GM12878 (cell line): ENCODE results near the gene NUP107. TPM values are rescaled to one million over a fixed set of nuclear protein-coding genes. Genes with fewer than 3 reads are reported as not detected.

Experiments used
- ATAC-seq: fragments of 200-7000 bp; cut with Tn5 transposase; 3 replicates; pipeline ENCODE4 v1.9.1; 2020; ENCODE audit warnings: mild to moderate bottlenecking, moderate library complexity
- BruUV-seq: library from RNA; stranded (reverse); fragments of 400-500 nt; replicated peaks from 2 replicates; lab custom pipeline; 2021; lab: Mats Ljungman, UMichigan
- CTCF ChIA-PET: fragments of 300-600 bp; sonication (Branson Sonifier 250); formaldehyde crosslinking; extraction: SDS; loops from one replicate; lab custom pipeline; 2021; ENCODE audit warnings: inconsistent platforms; lab: Yijun Ruan, JAX
- POLR2A ChIA-PET: fragments of 350-600 bp; formaldehyde crosslinking; extraction: SDS; loops from one replicate; lab custom pipeline; 2021; ENCODE audit warnings: inconsistent platforms; lab: Charles Lee
- RAD21 ChIA-PET: fragments of 300-600 bp; sonication (Branson Sonifier 250); formaldehyde crosslinking; loops from one replicate; lab custom pipeline; 2023; ENCODE audit warnings: antibody characterized with exemption; ENCODE audit not compliant: unreplicated experiment; lab: Charles Lee
- SMC1A ChIA-PET: fragments of 300-600 bp; sonication (Branson Sonifier 250); formaldehyde crosslinking; loops from one replicate; lab custom pipeline; 2023; ENCODE audit not compliant: unreplicated experiment, uncharacterized antibody; lab: Charles Lee
- DNase-seq: peaks from one replicate; pipeline ENCODE4 v3.0.0-alpha.2; 2011; ENCODE audit warnings: low read depth, low spot score
- FAIRE-seq: peaks from 3 replicates; lab custom pipeline; 2011; peaks lifted over from hg19 to GRCh38; lab: Jason Lieb, UNC
- H2AFZ ChIP-seq: 2 replicates; pipeline ENCODE4 v1.6.0; 2011; ENCODE audit warnings: low read depth, low read length, control low read depth; ENCODE audit not compliant: control insufficient read depth
- H3K27ac ChIP-seq: 2 replicates; pipeline ENCODE4 v1.5.1; 2011; ENCODE audit warnings: control low read depth; ENCODE audit not compliant: control insufficient read depth, insufficient read depth
- H3K27me3 ChIP-seq, 2 experiments: replicated peaks in 1 of 2; 2 replicates each; pipeline versions ENCODE4 v1.6.0 to v1.6.1; 2011; ENCODE audit warnings: low read length in 1 of 2; ENCODE audit not compliant: control insufficient read depth in 2 of 2, insufficient read depth in 2 of 2
- H3K36me3 ChIP-seq, 2 experiments: 2 replicates each; pipeline ENCODE4 v1.5.1; 2011; ENCODE audit warnings: low read length in 1 of 2; ENCODE audit not compliant: control insufficient read depth in 2 of 2, insufficient read depth in 2 of 2
- H3K4me1 ChIP-seq: 2 replicates; pipeline ENCODE4 v1.6.1; 2011; ENCODE audit warnings: mild to moderate bottlenecking, low read length, moderate library complexity, mixed read lengths; ENCODE audit not compliant: control insufficient read depth, insufficient read depth
- H3K4me2 ChIP-seq: 2 replicates; pipeline ENCODE4 v1.6.0; 2011; ENCODE audit warnings: control low read depth; ENCODE audit not compliant: control insufficient read depth, insufficient read depth
- H3K4me3 ChIP-seq: fragments of 200-600 bp; sonication (generic); 2 replicates; pipeline ENCODE4 v1.5.1; 2016
- H3K79me2 ChIP-seq: 2 replicates; pipeline ENCODE4 v1.6.0; 2011; ENCODE audit warnings: low read length; ENCODE audit not compliant: control insufficient read depth, insufficient read depth
- H3K9ac ChIP-seq: 2 replicates; pipeline ENCODE4 v1.8.0; 2011; ENCODE audit warnings: low read length, control low read depth, mixed read lengths; ENCODE audit not compliant: control insufficient read depth, insufficient read depth
- H3K9me3 ChIP-seq: replicated peaks from 3 replicates; pipeline ENCODE4 v1.5.1; 2011; ENCODE audit warnings: mild to moderate bottlenecking, low read length; ENCODE audit not compliant: control insufficient read depth, insufficient read depth
- H4K20me1 ChIP-seq: 2 replicates; pipeline ENCODE4 v1.6.0; 2011; ENCODE audit not compliant: control insufficient read depth, insufficient read depth
- EP300 ChIP-seq, 2 experiments: fragments of 150-350 bp in 1 of 2; IDR thresholded peaks; 2 replicates each; pipeline ENCODE4 v1.6.1; 2011 to 2012; ENCODE audit warnings: low read depth in 2 of 2, low read length in 2 of 2, borderline replicate concordance in 1 of 2, improper control_type of control experiment in 1 of 2, inconsistent platforms in 1 of 2; ENCODE audit not compliant: control insufficient read depth in 1 of 2
- EZH2 ChIP-seq: IDR thresholded peaks from 2 replicates; pipeline ENCODE4 v1.6.1; 2012; ENCODE audit warnings: low read depth, mild to moderate bottlenecking, control low read depth, inconsistent platforms, low read length, borderline replicate concordance; ENCODE audit not compliant: control insufficient read depth
- JUNB ChIP-seq: IDR thresholded peaks from 2 replicates; pipeline ENCODE4 v1.6.1; 2016; ENCODE audit warnings: antibody characterized with exemption, mild to moderate bottlenecking
- MAX ChIP-seq: IDR thresholded peaks from 2 replicates; pipeline ENCODE4 v1.6.1; 2012; ENCODE audit warnings: low read depth, low read length, improper control_type of control experiment
- MYC ChIP-seq: IDR thresholded peaks from 2 replicates; pipeline ENCODE4 v1.6.1; 2011; ENCODE audit warnings: mild to moderate bottlenecking, low read length, moderate library complexity, inconsistent platforms; ENCODE audit not compliant: insufficient read depth, insufficient replicate concordance, insufficient read length, severe bottlenecking
- NR2F1 ChIP-seq: fragments of 450-650 bp; conservative IDR thresholded peaks from 2 replicates; pipeline ENCODE4 v1.6.1; 2017; ENCODE audit warnings: mild to moderate bottlenecking
- POLR2AphosphoS2 ChIP-seq: IDR thresholded peaks from 2 replicates; pipeline ENCODE4 v1.6.1; 2011; ENCODE audit warnings: low read depth, mild to moderate bottlenecking, low read length, improper control_type of control experiment, moderate library complexity
- RB1 ChIP-seq: fragments of 450-650 bp; formaldehyde crosslinking; IDR thresholded peaks from 2 replicates; pipeline ENCODE4 v1.6.1; 2017; ENCODE audit warnings: mild to moderate bottlenecking, borderline replicate concordance
- RFX5 ChIP-seq: IDR thresholded peaks from 2 replicates; pipeline ENCODE4 v1.6.1; 2011; ENCODE audit warnings: low read depth, low read length, improper control_type of control experiment
- SUPT20H ChIP-seq: IDR thresholded peaks from 2 replicates; pipeline ENCODE4 v1.6.1; 2011; ENCODE audit warnings: low read depth, mild to moderate bottlenecking, low read length, moderate library complexity, borderline replicate concordance; ENCODE audit not compliant: control insufficient read depth
- TCF3 ChIP-seq: IDR thresholded peaks from 2 replicates; pipeline ENCODE4 v1.6.1; 2012; ENCODE audit warnings: low read depth, mild to moderate bottlenecking, low read length, borderline replicate concordance; ENCODE audit not compliant: insufficient read depth
- ZBED1 ChIP-seq: IDR thresholded peaks from 2 replicates; pipeline ENCODE4 v1.6.1; 2016; ENCODE audit warnings: borderline replicate concordance
- ZZZ3 ChIP-seq: IDR thresholded peaks from 2 replicates; pipeline ENCODE4 v1.6.1; 2011; ENCODE audit warnings: low read depth; ENCODE audit not compliant: control insufficient read depth, insufficient read length
- WGBS: methylation state at CpG from one replicate; pipeline ENCODE4 v1.1.6; 2016; ENCODE audit warnings: low lambda C conversion rate; ENCODE audit not compliant: insufficient replicate concordance, insufficient coverage; ENCODE audit errors: missing lambda C conversion rate; 5-methylcytosine and 5-hydroxymethylcytosine counted together
- in situ Hi-C: fragments of 300-500 bp; cut with MboI; formaldehyde crosslinking; loops from 9 replicates; pipeline ENCODE4 v1.14.3; 2018; ENCODE audit warnings: mixed read lengths
- intact Hi-C: fragments of 100-400 bp; cut with micrococcal nuclease; formaldehyde crosslinking; loops from one replicate; pipeline ENCODE4 v1.14.2; 2022; ENCODE audit not compliant: unreplicated experiment
- polyA plus RNA-seq, 11 experiments: library from polyadenylated mRNA; depleted of rRNA in 4 of 11; unstranded in 6 of 11; stranded (reverse) in 5 of 11; fragments of >200 nt; fragmentation: Nextera tagmentation in 4 of 11; fragmentation: Illumina TruSeq in 1 of 11; extraction: Ambion mirVana in 4 of 11; extraction: Trizol in 1 of 11; gene quantifications; 1 replicate in 1 of 11; 2 replicates in 10 of 11; pipeline versions ENCODE4 v1.2.1 to v1.2.3, GENCODE V29; 2011 to 2016; ENCODE audit warnings: inconsistent platforms in 2 of 11, missing spikeins in 2 of 11, low read depth in 1 of 11
- total RNA-seq, 4 experiments: library from RNA; depleted of rRNA in 3 of 4; stranded (reverse); fragments of >200 nt in 3 of 4; fragmentation: Illumina TruSeq in 1 of 4; extraction: Trizol in 1 of 4; gene quantifications; 2 replicates each; pipeline versions ENCODE4 v1.2.1 to v1.2.3, GENCODE V29; 2013 to 2021

NUP107 gene
- total and polyA plus RNA-seq, 10 of the 15 experiments (the other 5 are each of a cell fraction or from before 2014, with no cell fraction given): 73.4 to 132 (median 92.4) TPM

GRCh38 chr12:68767191-68767590, 80.4 kb downstream of the NUP107 start:
- no TSS peak for BruUV-seq
- ATAC-seq (no peak), FAIRE-seq (no peak), DNase-seq (no peak)
- no peak overlapping the region for H3K27ac ChIP-seq
- no peaks in the 10 kb centered on the region for H3K9me3 ChIP-seq
- H3K4me3 ChIP-seq: no peak overlapping the region
- H4K20me1 ChIP-seq: no peaks in the 10 kb centered on the region
- in situ Hi-C loops (no loop called here), intact Hi-C loops (no loop called here)
- ChIA-PET SMC1A (interaction anchor here (1.2 kb wide), 1 partner anchor 415 kb away, joined by 3 read pairs; no protein-coding TSS in a partner anchor), POLR2A (no interaction called here), CTCF (interaction anchor here (0.7 to 1.4 kb wide), 2 partner anchors 15 to 98 kb away, joined by 3 read pairs; no protein-coding TSS in a partner anchor), RAD21 (no interaction called here)
- no peaks in the 10 kb centered on the region for H3K4me1 ChIP-seq
- peaks cover 0 to 3% of the 10 kb centered on the region in 2 experiments; a peak in 1 of 4 replicates for H3K36me3 ChIP-seq
- TF ChIP-seq MYC (no peak), RB1 (no peak), JUNB (no peak), MAX (no peak), POLR2AphosphoS2 (no peak), TCF3 (no peak), ZBED1 (no peak), EP300 (IDR thresholded peaks at IDR 0.05; ENCODE audit: borderline replicate concordance in 1 of 2, control insufficient read depth in 1 of 2, low read depth in 2 of 2, low read length in 2 of 2) (no peak), EZH2 (no peak), SUPT20H (no peak), RFX5 (no peak), NR2F1 (no peak), ZZZ3 (no peak)
- WGBS: 98% methylated on average over 5 of the region's 7 CpGs
- no peaks in the 10 kb centered on the region for H3K27me3 ChIP-seq
- no peak overlapping the region for H3K4me2 ChIP-seq
- no peak overlapping the region for H2AFZ ChIP-seq
- no peak overlapping the region for H3K9ac ChIP-seq
- no peaks in the 10 kb centered on the region for H3K79me2 ChIP-seq
